Amniotic epithelial cell (primary cell): ENCODE data around the gene USP48.
"Not testable (repeated sequence)": the region's sequence is repeated elsewhere in the genome, so short reads cannot be mapped to it uniquely, and the experiment has no call there.

Experiments used
- DNase-seq: peaks from one replicate; pipeline ENCODE4 v3.0.0-alpha.2; 2010; ENCODE audit warnings: low read depth

The USP48 gene

DNA sequence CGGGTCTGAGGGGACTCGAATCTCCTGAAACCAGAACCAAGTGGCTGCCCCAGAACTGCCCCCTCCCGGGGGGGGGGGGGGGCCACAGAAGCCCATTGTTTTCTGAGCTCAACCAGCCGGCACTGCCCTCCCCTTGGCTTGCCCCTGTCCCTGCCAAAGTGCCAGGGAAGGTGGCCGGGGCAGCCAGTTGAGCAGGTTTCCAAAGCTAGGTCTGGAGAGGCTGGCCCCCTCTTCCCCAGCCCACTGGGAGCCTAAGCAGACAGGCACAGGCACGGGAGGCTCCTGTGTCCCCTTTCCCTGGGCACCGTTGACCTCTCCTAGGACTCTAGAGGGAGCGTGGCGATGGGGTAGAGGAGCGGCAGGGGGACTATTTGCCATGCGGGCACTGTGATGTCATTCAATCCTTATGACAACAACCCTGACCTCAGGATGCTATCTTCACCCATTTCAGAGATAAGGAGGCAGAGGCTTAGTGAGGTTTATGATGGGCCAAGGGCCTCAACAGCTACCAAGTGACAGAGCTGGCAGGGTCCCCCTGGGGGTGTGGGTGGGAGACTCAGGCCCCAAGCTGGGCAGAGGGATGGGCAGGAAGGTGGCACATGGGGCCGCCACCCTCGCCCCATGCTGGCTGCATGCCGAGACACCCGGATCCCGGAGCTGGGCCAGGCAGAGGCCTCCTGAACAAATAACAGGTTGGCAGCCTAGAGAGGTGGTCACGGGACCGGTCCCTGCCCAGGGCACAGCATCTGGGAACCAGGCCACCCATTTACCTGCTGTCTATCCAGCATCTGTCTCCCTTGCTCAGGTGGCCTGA, 148.8 kb downstream of the USP48 start:
- no peak for DNase-seq

DNA sequence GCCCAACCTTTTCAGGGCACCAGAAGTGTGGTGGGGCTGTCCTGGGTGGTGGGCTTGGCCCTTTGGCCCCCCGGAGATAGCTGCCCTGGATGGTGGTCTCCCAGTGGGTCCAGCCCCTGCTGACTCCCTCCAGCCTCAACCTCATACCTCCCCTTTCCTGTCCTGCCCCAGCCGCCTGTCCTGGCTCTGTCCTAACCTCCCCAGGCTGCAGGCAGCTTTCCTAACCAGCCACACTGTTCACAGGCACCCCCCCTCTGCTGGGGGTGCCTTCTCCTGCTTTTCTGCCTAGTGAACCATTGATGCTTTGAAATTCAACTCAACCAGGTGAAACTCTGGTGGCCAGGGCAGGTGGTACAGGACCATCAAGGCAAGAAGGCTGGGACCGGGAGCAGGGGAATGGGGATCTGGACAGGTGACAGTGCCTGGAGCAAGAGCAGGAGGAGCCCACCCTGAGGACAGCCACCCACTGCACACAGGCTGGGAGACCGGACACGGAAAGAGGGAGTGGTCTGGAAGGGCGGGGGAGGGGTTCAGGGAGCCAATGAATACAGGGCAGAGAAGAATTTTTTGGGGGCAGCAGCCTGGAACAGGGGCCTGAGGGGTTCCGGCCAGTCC, 149.7 kb downstream of the USP48 start:
- DNase-seq: no peak

DNA sequence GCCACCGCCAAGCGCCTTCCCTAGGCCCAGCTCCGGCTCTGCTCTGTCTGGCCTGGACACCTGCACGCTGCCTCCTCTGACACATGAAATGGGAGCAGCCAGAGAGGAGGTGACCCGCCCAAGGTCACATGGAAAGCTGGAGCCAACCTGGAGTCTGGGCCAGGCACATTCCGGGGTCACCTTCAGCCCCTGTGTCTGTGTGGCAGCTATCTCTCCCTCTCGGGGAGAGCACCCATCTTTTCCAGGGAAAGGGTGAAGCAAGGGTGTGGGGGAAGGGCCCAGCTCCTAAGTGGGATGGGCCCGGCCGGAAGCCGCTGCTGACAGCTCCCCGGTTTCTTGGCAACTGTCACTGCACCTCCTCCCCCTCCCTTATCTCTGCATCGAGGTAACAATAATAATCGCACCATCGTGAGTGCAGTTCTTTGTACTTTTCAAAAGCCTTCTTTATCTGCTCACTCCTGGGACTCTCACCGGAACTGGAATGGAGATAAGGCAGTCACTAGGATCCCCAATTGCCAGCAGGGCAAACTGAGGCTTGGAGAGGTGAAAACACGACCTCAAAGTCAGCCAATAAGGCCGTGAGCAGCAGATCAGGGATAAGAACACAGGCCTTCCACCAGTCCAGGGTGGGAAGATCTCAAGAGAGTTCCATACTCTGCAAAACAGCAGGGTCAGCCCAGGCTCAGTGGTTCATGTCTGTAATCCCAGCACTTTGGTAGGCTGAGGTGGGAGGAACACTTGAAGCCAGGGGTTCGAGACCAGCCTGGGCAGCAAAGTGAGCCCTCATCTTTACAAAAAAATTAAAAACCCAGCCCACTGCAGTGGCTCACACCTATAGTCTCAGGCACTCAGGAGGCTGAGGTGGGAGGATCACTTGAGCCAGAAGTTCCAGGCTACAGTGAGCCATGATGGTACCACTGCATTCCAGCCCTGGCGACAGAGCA, 150.7 kb downstream of the USP48 start:
- DNase-seq: peak; percentile 51

DNA sequence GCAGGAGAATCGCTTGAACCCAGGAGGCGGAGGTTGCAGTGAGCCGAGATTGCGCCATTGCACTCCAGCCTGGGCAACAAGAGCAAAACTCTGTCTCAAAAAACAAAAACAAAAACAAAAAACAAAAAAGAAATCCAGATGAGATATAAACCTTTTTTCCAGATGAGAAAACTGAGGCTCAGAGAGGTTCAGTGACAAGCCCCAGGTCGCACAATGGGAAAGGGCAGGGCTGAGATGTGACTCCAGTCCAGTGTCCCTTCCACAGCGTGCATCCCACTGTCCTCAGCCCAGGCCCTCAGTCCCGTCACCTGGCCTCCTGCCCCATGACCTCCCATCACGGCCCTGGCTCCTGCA, 151.4 kb downstream of the USP48 start:
- not testable (repeated sequence) for DNase-seq

DNA sequence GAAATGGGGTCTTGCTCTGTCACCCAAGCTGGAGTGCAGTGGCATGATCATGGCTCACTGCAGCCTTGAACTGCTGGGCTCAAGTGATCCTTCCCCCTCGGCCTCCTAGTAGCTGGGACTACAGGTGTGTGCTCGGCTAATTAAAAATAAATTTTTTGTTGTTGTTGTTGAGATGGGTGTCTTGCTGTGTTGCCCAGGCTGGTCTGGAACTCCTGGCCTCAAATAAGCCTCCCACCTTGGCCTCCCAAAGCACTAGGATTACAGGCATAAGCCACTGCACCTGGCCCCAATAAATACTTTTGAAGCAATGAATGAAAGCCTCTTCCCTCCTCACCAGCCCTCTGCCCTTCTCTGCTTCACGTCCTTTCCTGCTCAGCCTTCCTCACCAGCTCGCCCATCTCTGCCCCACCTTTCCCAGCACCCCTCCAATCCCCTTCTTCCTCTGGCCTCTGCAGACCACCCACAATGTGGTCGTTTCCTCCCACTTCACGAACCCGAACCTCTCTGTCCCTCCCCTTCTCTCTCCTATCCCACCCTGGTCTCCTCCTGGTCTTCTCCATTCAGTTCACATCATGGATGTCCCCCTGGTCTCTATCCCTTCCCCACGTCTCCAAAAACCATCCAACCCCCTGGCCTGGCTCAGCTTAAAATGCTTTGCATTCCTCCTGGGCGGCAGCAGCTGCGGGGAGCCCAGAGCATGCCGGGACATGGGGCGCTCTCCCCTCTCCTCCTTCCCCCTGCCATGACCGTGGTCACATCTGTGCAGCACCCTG, 152.2 kb downstream of the USP48 start:
- no peak for DNase-seq

DNA sequence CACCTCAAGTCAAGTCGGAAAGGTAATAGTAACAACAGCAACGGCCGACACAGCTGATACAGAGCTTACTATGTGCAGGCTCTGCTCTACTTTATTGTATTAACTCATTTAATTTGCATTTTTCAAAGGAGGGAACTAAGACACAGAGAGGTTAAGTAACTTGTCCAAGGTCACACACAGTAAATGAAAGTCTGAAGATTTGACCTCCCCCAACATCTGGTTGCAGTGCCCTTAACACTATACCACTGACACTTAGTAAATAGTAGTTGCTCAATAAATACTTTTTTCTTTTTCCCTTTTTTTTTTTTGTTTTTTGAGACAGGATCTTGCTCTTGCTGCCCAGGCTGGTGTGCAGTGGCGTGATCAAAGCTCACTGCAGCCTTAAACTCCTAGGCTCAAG, 153.0 kb downstream of the USP48 start:
- no peak for DNase-seq

DNA sequence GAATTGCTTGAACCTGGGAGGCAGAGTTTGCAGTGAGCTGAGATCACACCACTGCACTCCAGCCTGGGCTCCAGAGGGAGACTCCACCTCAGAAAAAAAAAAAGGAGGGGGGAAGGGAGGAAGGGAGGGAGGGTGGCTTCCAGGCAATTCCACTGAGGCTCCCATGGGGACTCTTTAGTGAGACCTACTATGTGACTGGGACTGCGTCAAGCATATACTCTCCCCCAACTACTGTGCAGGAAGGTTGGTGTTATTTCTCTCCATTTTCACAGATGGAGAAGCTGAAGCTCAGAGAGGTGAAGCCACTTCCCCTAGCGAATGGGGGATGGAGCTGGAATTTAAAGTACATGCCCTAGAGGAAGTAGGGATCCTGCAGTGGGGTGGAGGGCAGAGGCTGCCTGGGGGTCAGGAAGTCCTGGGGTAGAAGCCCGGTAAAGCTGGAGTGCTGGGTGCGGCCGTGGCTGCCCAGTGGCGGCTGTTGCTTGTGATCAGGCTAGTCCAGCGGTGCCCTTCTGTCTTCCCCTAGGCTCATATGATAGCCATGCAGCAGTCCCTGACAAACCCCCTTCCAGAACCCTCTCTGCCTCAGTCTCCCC, 154.1 kb downstream of the USP48 start:
- no peak for DNase-seq
